ENCODE results near the gene OAT.

- TF ChIP-seq CTCF (IDR thresholded peaks at IDR 0.05; ENCODE audit: poor library complexity) (peak; percentile 18), EZH2phosphoT487 (IDR thresholded peaks at IDR 0.05; ENCODE audit: low read depth, severe bottlenecking, unreplicated experiment) (no peak)
These were observed at the start of gene OAT for GRCh38 chr10:124418726-124419501.

Measured in hepatocyte (in vitro differentiated cells).